Fibroblast of skin of abdomen (primary cell): ENCODE data around the gene CASR. TPM values are rescaled to one million over a fixed set of nuclear protein-coding genes. Genes with fewer than 3 reads are reported as not detected.
"Not testable (repeated sequence)": the region's sequence is repeated elsewhere in the genome, so short reads cannot be mapped to it uniquely, and the experiment has no call there.

Experiments
- DNase-seq: peaks from one replicate; pipeline ENCODE4 v3.0.0-alpha.2; 2013
- polyA plus RNA-seq, 2 experiments: library from polyadenylated mRNA; unstranded; fragments of 120-200 nt; gene quantifications; one replicate each; pipeline ENCODE4 v1.2.1, GENCODE V29; 2013; ENCODE audit not compliant: insufficient read length in 2 of 2

The CASR gene
- not detected for polyA plus RNA-seq (2013, experiment 1 of 2; ENCODE audit: insufficient read length)
- polyA plus RNA-seq (2013, experiment 2 of 2; ENCODE audit: insufficient read length): not detected

GRCh38 chr3:122183521-122183892, at the start of gene CASR:
Gene CASR (plus strand): TSS chr3:122183668. CDS start chr3:122254190, 70,522 bp downstream.
- no peak for DNase-seq

GRCh38 chr3:122146466-122146865, 37.0 kb upstream of the CASR start:
- DNase-seq: no peak

- DNase-seq: no peak
Observed at GRCh38 chr3:122148941-122149627, 34.4 kb upstream of the CASR start.

GRCh38 chr3:122151480-122151879, 32.0 kb upstream of the CASR start:
- no peak for DNase-seq

- DNase-seq: not testable (repeated sequence)
Observed at GRCh38 chr3:122164983-122165382, 18.5 kb upstream of the CASR start.

GRCh38 chr3:122167630-122168029, 15.8 kb upstream of the CASR start:
- DNase-seq: no peak

- DNase-seq: no peak
Observed at GRCh38 chr3:122168044-122168443, 15.4 kb upstream of the CASR start.

- DNase-seq: no peak
Observed at GRCh38 chr3:122169911-122170310, 13.6 kb upstream of the CASR start.

- DNase-seq: not testable (repeated sequence)
Observed at GRCh38 chr3:122171361-122171760, 12.1 kb upstream of the CASR start.

GRCh38 chr3:122178711-122179110, 4.8 kb upstream of the CASR start:
- DNase-seq: no peak

- no peak for DNase-seq
Observed at GRCh38 chr3:122183893-122184590, 574 bp downstream of the CASR start.

GRCh38 chr3:122184591-122184929, 1.1 kb downstream of the CASR start:
- DNase-seq: no peak

GRCh38 chr3:122186372-122186771, 2.9 kb downstream of the CASR start:
- no peak for DNase-seq

GRCh38 chr3:122188737-122189136, 5.3 kb downstream of the CASR start:
- DNase-seq: no peak

- DNase-seq: no peak
Observed at GRCh38 chr3:122189357-122189756, 5.9 kb downstream of the CASR start.

- no peak for DNase-seq
Observed at GRCh38 chr3:122190525-122190924, 7.1 kb downstream of the CASR start.

- no peak for DNase-seq
Observed at GRCh38 chr3:122198966-122199365, 15.5 kb downstream of the CASR start.

GRCh38 chr3:122199552-122199951, 16.1 kb downstream of the CASR start:
- DNase-seq: no peak

- DNase-seq: no peak
Observed at GRCh38 chr3:122200661-122201060, 17.2 kb downstream of the CASR start.

- not testable (repeated sequence) for DNase-seq
Observed at GRCh38 chr3:122201476-122201875, 18.0 kb downstream of the CASR start.

GRCh38 chr3:122208579-122208978, 25.1 kb downstream of the CASR start:
- DNase-seq: no peak

GRCh38 chr3:122213650-122214049, 30.2 kb downstream of the CASR start:
- no peak for DNase-seq

GRCh38 chr3:122214711-122215110, 31.2 kb downstream of the CASR start:
- no peak for DNase-seq

- DNase-seq: no peak
Observed at GRCh38 chr3:122215592-122216298, 32.3 kb downstream of the CASR start.
